GM18502 (cell line): Measurements from ENCODE around the gene ALG13.
"Not testable (repeated sequence)": the region's sequence is repeated elsewhere in the genome, so short reads cannot be mapped to it uniquely, and the experiment has no call there.

ENCODE experiments used
- ATAC-seq: cut with Tn5 transposase; IDR thresholded peaks from one replicate; pipeline ENCODE4 v1.9.1; 2021; ENCODE audit warnings: mild to moderate bottlenecking; ENCODE audit not compliant: unreplicated experiment, poor library complexity

The ALG13 gene

DNA sequence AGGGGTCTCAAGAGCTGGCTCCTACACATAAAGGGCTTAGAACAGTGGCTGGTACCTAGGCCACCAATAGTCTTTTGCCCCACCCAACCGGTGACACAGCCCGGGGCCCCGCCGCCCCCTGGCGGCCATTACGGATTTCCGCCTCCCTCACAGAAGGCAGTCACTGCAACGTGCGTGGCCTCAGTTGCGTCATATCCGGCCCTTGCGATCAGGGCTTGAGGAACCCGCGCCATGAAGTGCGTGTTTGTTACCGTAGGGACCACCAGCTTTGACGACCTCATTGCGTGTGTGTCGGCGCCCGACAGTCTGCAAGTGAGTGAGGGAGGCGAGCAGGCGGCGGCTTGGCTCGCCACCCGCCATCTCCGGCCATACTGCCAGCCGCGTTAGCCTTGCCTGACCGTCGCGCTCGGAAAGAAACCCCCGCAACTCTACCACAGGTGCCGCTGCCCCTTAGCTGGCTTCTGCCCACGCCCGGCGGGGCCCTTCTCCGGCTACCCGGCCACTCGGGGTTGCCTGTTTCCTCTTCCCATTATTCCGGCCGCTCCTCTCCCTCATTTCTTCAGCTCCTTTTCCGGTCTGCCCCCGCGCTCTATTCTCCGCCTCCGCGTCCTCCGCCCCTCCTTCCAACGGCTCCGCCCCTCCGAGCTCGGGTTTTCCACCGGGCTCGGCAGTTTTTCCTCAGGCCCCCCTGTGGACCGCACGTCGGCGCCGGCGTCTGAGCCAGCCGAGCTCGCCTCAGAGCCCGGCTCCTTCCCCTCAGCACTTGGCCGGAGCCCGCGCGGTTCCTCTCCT, at the start of gene ALG13:
ALG13 (plus strand) TSS at position 183 of the 792 bp plus-strand sequence; CDS start at position 232, 49 bp downstream.
- peak; percentile 98 for ATAC-seq

GRCh38 chrX:111634823-111635729, 45.9 kb upstream of the ALG13 start:
- ATAC-seq, result no peak

- no peak for ATAC-seq
Observed at GRCh38 chrX:111641969-111642368, 39.0 kb upstream of the ALG13 start.

DNA sequence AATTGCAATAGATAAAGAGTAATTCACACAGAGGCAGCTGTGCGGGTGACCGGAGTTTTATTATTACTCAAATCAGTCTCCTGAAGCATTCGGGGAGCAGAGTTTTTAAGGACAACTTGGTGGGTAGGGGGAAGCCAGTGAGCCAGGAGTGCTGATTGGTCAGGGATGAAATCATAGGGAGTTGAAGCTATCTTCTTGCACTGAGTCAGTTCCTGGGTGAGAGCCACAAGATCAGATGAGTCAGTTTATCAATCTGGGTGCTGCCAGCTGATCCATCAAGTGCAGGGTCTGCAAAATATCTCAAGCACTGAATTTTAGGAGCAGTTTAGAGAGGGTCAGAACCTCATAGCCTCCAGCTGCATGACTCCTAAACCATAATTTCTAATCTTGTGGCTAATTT, 35.8 kb upstream of the ALG13 start:
- not testable (repeated sequence) for ATAC-seq

DNA sequence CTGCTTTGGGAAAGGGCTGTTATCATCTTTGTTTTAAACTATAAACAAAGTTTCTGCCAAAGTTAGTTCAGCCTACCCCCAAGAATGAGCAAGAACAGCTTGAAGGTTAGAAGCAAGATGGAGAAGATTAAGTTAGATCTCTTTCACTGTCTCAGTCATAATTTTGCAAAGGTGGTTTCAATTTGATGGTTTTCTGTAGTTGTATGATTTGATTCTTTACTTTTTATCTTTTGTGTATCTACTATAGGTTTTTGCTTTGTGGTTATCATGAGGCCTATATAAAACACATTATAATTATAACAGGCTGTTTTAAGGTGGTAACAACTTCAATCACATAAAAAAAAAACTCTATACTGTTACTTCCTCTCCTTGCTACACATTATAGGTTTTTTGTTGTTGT, 35.4 kb upstream of the ALG13 start:
- ATAC-seq, result no peak

GRCh38 chrX:111646515-111646914, 34.5 kb upstream of the ALG13 start:
- ATAC-seq, result no peak

GRCh38 chrX:111648802-111649201, 32.2 kb upstream of the ALG13 start:
- no peak for ATAC-seq

GRCh38 chrX:111649638-111650037, 31.3 kb upstream of the ALG13 start:
- no peak for ATAC-seq

DNA sequence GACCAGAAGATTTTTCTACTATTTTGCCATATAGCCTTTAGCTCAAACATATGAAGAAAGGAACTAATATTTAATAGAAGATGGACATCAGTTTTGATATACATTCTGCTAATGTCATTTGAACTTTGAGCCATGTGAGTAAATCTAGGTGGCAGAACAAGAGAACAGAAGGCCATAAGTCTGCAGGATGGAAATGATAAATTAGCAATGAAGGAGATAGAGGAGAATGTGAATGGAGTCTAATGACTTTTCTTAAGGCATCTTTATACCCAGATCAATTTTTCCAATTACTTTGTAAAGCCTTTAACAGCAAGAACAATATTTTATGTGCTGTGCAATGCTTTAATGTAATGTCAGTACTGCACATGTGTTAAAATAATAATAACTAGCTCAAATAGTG, 30.1 kb upstream of the ALG13 start:
- no peak for ATAC-seq

DNA sequence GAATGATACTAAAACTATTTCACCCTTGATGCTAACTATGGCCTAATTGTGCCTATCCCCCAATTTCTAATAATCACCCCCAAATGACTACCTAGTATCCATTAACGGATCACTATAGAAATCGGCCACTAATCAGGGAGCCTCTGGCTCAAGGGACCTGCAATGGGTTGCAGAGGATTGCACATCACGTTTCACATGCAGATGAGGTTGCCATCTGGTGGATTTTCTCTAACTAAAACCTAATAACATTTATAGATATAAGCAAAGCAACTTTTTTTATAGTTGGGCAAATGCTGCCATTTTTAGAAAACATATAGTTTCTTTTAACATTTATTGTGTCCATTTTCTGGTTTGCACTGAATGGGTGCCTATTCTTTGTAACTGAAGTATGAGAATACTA, 28.3 kb upstream of the ALG13 start:
- no peak for ATAC-seq

DNA sequence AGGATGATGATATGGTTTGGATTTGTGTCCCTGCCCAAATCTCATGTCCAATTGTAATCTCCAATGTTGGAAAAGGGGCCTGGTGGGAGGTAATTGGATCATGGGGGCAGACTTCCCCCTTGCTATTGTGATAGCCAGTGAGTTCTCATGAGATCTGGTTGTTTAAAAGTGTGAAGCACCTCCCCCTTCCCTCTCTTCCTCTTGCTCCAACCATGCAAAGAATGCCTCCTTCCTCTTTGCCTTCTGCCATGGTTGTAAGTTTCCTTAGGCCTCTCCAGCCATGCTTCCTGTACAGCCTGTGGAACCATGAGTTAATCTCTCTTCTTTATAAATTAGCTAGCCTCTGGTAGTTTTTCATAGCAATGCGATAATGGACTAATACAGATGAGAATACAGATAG, 19.7 kb upstream of the ALG13 start:
- ATAC-seq, result no peak

DNA sequence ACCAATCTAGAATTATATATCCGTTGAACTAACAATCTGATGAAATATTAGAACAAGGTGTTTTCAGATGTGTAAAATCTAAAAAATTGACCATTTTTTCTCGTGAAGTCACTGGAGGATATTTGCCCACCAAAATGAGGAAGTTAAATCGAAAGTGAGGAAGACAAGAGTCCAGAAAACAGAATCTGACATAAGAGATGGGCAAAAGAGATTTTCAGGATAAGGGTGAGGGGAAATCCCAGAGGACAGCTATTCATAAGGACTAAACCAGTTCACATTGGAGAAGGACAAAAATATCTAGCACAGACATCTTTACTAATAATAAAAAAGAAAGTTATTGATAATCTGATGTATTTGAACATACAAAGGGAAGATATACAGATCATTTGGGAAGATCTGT, 18.7 kb upstream of the ALG13 start:
- no peak for ATAC-seq

- no peak for ATAC-seq
Observed at GRCh38 chrX:111671668-111672067, 9.3 kb upstream of the ALG13 start.

DNA sequence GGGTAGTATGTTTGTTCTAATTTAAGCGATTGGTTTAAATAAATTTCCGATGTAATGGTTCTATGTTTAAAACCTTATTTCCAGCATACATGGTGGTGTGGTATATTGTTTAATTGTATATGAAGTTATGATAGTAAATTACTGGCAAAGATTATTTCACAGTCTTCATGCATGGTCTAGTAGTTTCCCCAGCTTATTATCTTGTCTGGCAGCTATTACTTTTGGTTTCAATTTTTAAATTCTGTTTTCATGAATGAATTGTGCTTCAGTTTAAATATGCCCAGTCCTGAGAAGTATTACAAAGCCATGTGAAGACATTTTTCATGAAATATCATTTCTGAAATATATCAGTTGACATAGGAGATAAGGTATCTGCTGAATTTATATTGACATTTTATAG, 6.3 kb downstream of the ALG13 start:
- peak; percentile 63 for ATAC-seq

DNA sequence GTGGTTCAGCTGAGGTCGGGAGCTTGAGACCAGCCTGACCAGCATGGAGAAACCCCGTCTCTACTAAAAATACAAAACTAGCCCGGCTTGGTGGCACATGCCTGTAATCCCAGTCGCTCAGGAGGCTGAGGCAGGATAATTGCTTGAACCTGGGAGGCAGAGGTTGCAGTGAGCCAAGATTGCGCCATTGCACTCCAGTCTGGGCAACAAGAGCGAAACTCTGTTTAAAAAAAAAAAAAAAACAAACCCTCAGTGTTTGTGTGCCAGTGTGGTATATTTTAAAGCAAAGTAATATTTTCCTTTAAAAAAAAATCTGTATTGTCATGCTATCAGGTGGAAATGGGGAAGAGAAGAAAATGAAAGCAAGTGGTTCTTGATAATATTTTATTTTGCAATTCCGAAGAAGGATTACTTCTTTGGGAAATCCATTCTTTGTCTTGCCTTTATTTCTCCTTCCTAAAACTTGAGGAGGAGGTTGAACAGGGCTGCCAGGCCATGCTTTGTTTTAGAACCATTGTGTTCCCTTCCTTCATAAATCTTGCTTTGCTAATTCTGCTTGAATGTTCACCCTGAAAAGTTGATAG, 14.4 kb downstream of the ALG13 start:
- ATAC-seq, result no peak

DNA sequence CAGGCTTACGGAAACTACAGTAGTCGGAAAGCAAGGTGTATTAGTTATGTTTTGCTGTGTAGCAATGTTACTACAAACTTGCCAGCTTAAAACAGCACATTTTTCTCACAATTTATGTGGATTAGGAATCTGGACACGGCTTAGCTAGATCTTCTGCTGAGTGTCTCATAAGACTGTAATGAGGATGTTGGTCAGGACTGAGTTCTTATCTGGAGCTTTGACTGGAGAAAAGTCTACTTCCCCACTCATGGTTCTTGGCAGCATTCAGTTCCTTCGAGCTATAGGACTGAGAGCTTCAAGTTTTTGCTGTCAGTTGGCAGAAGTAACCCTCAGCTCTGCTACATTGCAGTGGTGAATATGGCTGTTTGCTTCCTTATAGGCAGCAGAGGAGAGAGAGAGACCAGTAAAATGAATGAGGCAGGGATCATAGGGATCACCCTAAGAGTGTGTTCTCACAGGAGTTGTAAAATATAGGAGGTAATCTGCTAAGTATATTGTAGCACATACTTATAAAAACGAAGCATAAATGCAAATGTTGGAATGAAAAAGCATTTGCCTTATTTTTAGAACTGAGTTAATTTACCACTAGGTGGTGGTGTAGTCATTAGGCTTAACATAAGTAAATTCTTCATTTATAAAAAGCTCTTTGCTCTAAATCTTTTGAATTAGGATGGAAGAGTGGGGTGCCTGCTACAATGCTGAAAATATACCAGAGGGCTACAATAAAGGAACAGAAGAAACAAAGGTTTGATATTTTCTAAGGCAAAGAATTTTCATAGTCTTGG, 38.6 kb downstream of the ALG13 start:
- ATAC-seq, result no peak

DNA sequence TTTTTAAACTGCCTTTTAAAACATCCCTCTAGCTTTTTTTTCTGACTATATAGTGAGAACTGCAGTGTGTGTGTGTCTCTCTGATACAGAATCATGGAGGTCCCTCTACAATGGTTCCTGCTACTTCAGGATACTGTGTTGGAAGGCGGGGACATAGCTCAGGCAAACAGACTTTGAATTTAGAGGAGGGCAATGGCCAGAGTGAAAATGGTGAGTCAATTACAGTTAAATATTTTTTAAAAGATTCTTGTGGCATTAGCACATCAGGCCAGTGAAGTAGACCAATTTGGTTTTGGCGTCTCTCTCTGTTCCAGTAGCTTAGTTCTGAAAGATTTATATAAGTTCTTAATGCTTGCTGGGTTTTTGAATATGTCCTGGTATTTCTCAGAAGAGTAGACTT, 47.1 kb downstream of the ALG13 start:
- ATAC-seq, result no peak

- no peak for ATAC-seq
Observed at GRCh38 chrX:111731351-111731750, 50.4 kb downstream of the ALG13 start.

GRCh38 chrX:111736571-111736970, 55.6 kb downstream of the ALG13 start:
- no peak for ATAC-seq

DNA sequence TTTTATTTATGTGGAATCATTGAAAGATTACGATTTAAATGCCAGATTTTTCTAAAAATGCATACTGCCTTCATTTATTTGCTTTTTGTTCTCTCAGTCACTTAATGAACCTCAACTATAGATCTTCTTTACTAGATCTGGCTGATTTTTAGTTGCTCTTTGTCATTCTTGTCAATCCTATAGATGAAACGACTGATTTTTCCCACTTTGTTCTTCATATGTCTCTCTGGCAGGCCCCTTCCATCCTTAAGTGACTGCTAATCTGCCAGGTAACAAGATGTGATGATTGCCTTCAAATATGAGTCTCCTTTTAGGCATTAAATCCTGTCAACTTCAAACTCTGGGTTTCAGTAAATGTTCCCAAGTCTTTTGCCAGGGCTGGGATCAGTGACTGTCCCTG, 61.0 kb downstream of the ALG13 start:
- ATAC-seq, result no peak
